GM18517 (cell line): ENCODE measurements around the gene DDX17.

Experiments used
- ATAC-seq: cut with Tn5 transposase; IDR thresholded peaks from one replicate; pipeline ENCODE4 v1.9.1; 2021; ENCODE audit warnings: mild to moderate bottlenecking, moderate library complexity; ENCODE audit not compliant: unreplicated experiment

The DDX17 gene

DNA sequence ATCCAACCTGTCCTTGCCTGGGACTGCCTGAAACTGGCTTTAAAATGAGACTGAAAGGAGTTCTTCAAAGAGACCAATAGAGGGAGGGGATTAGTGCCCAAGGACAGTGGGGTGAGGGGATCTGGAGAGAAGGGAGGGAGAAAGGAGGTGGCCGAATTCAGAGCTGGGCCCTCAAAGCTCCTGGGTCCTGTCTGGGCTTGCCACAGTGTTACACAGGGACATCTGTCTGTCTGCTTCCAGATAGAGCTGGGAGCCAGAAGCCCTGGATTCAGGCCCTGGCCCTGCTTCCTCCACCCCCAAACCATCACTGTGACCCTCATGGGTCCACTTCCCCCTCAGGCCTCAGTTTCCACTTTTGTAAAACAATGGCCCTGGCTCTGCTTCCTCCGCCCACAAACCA lies 54.7 kb downstream of the DDX17 start:
- no peak for ATAC-seq

DNA sequence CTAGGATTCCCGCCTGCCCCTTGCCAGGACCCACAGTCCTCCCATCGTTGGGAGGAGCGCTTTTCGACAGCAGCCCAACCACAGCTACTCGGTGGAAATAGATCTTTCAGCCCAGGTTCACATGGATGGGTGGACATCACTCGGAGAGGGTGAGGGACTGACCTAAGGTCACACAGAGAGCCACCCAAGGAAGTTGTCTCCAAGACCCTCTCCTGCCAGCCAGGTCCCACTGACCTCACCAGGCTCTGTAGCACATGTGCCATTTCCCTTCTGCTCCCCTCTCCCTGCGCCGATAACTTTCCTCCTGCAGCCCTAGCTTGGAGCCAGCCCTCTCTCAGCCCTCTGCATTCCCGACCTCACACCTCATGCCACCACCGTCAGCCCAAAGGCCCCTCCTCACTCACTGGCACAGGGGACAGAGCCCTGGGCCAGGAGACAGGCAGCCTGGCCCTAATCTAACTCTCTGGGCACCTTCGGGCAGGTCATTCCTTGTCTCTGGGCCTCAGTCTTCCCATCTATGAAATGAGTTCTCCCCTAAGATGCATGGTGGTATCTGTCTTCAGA lies 55.8 kb downstream of the DDX17 start:
- no peak for ATAC-seq

DNA sequence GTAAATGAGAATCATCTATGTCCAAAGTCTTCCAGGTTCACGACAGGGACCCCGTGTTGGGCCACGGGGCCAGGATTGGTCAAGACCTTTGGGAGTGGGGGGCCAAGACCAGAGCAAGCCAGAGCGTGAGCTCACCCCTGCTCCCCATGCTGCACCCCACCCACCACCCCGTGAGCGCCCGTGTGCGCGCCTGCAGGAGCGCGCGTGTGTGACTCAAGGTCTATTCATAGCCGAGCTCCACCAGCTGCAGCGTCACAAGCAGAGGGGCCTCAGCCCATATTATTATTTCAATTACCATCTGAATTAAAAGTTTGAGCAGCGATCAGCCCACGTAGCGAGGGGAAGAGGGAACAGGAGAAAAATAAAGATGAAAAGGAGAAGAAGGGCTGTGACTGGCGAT lies 56.3 kb downstream of the DDX17 start:
- ATAC-seq: no peak

DNA sequence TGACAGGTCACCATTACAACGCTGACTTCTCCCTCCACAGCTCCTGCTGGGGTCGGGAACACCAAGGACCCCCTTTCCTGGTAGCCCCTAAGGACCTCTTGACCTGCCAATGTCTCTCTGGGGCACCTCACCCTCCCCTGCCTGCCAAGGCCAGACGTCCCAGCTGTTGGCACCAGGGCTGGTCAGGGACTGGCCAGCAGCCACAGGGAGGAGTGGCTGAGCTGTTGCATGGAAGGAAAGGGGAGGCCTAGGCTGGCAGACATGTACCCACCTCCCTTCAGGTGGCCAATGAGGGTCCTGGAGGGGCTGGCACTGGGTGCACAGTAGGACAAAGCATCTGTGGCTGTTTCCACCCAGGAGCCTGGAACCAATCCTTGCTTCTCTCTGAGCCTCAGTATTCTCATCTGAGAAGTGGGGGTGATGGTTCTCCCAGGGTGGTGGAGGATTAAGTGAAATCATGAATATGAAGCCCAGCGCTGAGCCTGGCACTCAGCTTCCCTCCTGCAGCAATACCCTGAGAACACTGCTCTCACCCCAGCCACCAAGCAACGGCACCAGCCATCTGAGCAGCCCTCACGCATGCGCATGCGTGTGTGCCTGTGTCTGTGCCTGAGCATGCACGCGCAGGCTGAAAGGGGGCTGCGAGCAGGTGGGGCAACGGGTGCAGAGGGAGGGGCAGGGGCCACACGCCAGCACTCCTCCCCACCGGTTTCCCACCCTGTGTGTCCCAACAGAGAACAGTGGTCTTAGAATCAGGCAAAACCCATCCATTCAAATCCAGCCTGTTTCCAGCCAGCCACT lies 57.0 kb downstream of the DDX17 start:
- ATAC-seq: no peak

DNA sequence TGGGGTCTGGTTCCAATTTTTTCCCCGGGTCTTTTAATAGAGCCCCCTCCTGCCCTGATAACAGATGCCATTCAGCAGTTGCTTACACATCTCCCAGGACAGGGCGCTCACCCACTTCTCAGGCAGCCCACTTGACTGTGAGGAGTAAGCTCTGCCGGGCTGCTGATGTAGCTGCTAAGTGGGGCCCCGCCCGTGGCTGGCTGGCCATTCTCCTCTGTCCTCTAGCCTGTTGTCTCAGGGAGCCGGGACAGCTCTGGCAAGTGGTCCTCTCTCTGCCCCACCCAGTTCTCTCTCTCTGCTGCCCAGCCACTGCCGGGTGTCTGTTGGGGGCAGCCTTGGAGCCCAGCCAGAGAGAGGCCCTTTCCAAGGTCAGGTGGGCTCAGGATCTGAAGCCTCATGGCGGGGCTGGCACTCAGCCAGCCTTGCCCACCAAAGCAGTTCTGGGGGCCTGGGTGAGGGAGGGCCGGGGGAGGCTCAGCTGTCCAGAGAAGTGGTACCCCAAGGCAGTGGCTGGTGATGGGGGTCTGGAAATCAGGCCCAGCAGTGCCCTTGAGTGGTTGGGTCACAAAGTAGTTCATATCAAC lies 60.0 kb downstream of the DDX17 start:
- no peak for ATAC-seq

- no peak for ATAC-seq
Measured at GRCh38 chr22:38444783-38445182, 61.3 kb downstream of the DDX17 start.

DNA sequence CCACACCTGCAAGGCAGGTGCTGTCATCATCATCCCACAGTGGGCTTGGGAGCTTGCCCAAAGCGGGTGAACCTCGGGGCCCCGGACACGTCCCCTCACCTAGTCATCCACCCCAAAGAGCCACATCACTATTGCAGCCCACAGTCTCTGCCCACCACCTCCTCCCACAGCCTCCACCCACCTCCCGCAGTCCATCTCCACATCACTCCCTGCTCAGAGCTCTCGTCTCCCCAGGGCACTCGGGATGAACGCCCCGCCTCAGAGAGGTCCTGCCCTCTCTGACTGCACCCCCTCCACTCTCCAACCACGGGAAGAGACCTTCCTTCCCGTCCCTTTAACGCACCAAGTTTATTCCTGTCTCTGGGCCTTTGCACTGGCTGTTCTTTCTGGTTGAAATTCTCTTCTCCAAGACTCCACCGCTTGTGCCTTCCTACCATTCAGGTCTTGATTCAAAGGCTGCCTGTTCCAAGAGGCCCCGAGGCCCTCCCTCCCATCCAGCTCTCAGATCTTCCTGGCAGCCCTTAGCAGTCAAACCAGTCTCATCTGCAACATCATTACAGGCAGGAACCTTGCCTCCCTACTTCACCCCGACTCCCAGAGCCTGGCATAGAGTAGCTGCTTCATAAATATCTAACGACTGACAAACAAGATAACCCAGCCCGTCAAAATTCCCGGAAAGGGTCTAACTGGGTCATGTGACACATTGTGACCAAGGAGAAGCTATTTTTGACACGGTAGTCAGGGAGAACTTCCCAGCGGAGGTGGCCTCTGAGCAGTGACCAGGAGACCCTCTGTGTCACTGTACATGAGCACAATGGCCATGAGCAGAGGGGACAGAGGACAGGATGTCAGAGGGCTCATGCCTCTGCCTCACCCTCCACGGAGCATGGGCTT lies 62.2 kb downstream of the DDX17 start:
- no peak for ATAC-seq

GRCh38 chr22:38442967-38443627 lies 63.0 kb downstream of the DDX17 start:
- no peak for ATAC-seq

GRCh38 chr22:38441620-38442287 lies 64.4 kb downstream of the DDX17 start:
- ATAC-seq: no peak

GRCh38 chr22:38440747-38441350 lies 65.3 kb downstream of the DDX17 start:
- no peak for ATAC-seq

- no peak for ATAC-seq
Measured at GRCh38 chr22:38437416-38437815, 68.7 kb downstream of the DDX17 start.

DNA sequence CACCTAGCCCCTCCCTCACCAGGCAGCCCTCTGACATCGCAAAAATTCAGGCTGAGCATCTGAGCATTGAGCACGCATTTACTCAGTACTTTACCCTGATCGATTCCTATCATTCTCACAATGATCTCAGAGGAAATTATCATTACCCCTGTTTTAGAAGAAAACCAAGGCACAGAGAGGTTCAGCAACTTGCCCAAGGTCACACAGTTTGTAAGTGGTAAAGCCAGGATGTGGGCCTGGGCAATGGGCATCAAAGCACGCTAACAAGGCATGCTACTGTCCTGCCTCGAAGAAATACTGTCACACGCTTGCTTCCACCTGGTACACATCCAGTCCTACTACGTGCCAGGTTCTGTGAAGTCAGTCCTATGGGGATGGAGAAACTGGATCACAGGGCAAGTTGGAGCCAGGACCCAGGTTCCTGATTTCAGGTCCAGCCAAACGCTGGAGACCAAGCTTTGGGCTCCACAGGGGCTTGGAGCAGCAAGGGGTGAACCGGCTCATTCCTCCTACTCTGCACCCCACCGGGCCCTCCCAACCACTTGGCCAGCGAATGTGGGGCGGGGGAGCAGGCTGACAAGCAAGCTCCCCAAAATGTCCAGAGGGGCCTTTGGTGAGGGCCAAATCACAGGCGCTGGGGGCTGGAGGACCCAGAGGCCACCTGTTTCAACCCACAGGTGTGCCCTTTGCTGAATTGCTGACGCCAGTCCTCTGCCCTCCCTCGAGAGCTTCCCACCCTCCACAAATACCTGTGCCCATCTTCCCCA lies 69.3 kb downstream of the DDX17 start:
- ATAC-seq: no peak

GRCh38 chr22:38435965-38436364 lies 70.1 kb downstream of the DDX17 start:
- ATAC-seq: no peak

- no peak for ATAC-seq
Measured at GRCh38 chr22:38435010-38435409, 71.1 kb downstream of the DDX17 start.

DNA sequence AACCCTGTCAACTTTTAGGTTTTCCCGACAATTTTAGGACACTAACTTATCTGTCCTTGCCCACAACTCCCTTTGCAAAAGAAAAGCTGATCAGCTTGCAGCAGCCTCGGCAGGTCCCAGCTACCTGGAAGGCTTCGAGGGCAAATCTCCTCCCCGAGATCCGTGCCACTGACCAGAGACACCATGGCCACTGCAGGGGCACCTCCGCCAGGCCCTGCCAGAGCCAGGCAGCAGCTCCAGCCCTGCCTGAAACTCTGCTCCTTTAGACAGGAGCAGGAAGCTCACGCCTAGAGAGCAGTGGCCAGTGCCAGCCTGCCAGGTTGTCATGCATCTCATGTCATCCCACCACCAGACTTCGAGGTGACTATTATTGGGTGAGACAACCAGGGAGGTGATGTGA lies 72.2 kb downstream of the DDX17 start:
- no peak for ATAC-seq
